NCI-H187 treated with DMSO at 0.1 percent for 48 hours (cell line): ENCODE data around the gene OOSP4B.
"Not testable (repeated sequence)": the region's sequence is repeated elsewhere in the genome, so short reads cannot be mapped to it uniquely, and the experiment has no call there.

ENCODE experiments used
- DNase-seq: peaks from one replicate; lab custom pipeline; 2025; lab: John Stamatoyannopoulos, UW

The OOSP4B gene

DNA sequence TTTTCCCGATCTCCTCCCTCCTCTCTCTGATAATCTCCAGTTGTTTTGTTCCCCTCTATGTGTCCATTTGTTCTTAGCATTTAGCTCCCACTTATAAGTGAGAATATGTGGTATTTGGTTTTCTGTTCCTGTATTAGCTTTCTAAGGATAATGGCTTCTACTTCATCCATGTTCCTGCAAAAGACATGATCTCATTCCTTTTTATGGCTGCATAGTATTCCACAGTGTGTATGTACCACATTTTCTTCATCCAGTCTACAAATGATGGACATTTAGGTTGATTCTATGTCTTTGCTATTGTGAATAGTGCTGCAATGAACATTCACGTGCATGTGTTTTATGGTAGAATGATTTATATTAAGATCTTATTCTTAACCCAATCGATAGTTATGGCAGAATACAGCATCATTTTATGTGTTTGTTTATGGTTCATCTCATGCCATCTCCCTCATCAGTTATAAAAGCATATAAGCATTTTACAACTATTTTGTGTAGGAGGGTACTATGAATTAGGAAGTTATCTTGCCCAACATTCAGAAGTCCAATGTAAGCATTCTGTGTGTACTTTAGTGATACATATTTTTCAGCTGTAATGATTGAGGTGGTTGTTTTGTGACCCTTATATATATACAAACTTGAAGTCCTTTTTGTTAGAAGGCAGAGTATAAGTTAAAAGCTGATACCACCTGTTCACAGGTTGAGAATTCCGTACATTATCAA, 42.7 kb downstream of the OOSP4B start:
- no peak for DNase-seq

GRCh38 chr11:60064111-60064510, 47.1 kb downstream of the OOSP4B start:
- DNase-seq, result no peak

- DNase-seq, result no peak
Measured at GRCh38 chr11:60065801-60066200, 48.8 kb downstream of the OOSP4B start.

DNA sequence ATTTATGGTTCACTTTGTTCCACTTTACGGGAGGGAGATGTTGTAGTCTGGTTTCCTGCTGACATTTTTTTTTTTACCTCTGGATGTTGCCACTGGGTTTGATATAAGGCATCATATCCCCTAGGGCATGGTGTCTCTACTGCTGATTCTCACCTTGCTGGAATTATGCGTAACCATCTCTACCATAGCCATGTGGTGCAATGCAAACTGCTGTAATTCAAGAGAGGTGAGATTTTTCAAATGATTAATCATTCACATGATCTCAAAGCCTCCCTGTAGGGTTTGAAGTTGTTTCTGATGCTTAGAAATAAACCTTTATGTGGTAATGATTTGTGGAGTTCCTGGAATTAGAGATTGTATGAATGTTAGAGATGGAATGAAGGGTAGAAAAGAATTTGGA, 52.5 kb downstream of the OOSP4B start:
- DNase-seq, result no peak

- not testable (repeated sequence) for DNase-seq
Measured at GRCh38 chr11:60071644-60072043, 54.7 kb downstream of the OOSP4B start.

- no peak for DNase-seq
Measured at GRCh38 chr11:60077216-60077817, 60.3 kb downstream of the OOSP4B start.

DNA sequence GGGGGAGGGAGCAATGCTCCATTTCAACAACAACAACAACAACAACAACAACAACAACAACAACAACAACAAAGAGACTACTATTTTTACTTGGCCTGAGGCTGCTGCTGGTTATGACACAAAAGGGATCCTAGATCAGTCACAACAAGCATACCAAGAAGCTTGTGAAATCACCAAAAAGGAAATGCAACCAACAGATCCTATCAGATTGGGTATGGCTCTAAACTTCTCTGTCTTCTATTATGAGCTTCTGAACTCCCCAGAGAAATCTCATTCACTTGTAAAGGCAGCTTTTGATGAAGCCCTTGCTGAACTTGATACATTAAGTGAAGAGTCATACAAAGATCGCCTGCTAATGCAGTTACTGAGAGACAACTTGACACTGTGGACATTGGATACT, 61.0 kb downstream of the OOSP4B start:
- DNase-seq, result no peak

DNA sequence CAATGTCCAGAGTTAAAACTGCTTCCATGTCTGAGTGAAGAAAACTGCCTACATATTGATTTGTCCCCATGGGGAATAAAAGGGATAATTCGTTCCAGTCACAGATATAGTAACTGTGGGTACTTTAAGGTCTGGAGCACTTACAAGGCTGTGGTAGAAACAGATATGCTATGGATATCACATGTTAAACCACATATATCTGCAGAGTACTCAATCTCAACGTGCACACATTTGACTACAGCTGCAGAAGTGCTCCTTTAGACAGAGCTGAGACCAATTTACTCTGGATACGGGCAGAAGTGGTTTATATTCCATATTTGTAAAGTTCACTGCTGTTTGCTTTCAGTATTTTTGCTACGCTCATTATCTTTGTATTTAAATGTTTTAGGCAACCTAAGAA, 61.8 kb downstream of the OOSP4B start:
- no peak for DNase-seq

- no peak for DNase-seq
Measured at GRCh38 chr11:60080535-60080934, 63.6 kb downstream of the OOSP4B start.
